HG03196 (cell line): Measurements from ENCODE around the gene INO80D.
"Not testable (repeated sequence)": the region's sequence is repeated elsewhere in the genome, so short reads cannot be mapped to it uniquely, and the experiment has no call there.

Experiments used
- ATAC-seq: cut with Tn5 transposase; IDR thresholded peaks from one replicate; pipeline ENCODE4 v1.9.1; 2021; ENCODE audit not compliant: unreplicated experiment

INO80D gene

GRCh38 chr2:206083602-206084438, 2.2 kb downstream of the INO80D start:
- ATAC-seq, result no peak

- ATAC-seq, result no peak
These were observed 3.6 kb downstream of the INO80D start for GRCh38 chr2:206082298-206082843.

- no peak for ATAC-seq
These were observed 5.0 kb downstream of the INO80D start for GRCh38 chr2:206080927-206081326.

GRCh38 chr2:206079699-206080465, 6.1 kb downstream of the INO80D start:
- no peak for ATAC-seq

DNA sequence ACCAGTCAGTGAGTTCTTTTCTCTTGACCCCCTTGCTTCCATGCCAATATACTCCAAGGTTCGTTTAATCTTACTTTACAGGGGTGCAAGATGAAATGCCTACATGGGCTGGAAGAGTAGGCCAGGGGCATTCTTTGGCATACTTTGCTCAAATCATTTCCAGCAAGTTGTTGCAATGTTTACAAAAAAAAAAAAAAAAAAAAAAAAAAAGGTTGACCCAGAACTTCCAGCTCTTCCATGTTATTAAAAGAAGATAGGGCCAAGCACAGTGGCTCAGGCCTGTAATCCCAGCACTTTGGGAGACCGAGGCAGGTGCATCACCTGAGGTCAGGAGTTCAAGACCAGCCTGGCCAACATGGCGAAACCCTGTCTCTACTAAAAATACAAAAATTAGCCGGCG, 8.1 kb downstream of the INO80D start:
- not testable (repeated sequence) for ATAC-seq

GRCh38 chr2:206075113-206075512, 10.9 kb downstream of the INO80D start:
- ATAC-seq, result no peak

GRCh38 chr2:206071807-206072206, 14.2 kb downstream of the INO80D start:
- ATAC-seq, result no peak

DNA sequence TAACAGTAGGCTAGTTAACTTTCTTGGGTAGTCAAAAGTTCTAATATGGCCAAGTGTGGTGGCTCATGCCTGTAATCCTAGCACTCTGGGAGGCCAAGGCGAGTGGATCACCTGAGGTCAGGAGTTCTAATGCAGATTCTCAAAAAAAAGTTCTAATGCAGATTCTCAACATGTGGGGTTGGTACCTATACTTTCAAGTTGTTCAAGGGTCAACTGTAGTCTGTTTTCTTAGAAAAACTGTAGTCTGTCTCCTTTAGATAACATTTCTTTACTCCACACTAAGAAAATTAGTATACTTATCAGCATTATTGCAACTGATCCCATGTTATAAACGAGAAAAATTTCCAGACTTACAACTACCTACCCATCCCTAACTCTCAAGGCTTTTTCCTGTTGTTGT, 16.6 kb downstream of the INO80D start:
- no peak for ATAC-seq

GRCh38 chr2:206068207-206068606, 17.8 kb downstream of the INO80D start:
- ATAC-seq, result no peak

- no peak for ATAC-seq
These were observed 21.9 kb downstream of the INO80D start for GRCh38 chr2:206064077-206064476.

- no peak for ATAC-seq
These were observed 22.3 kb downstream of the INO80D start for GRCh38 chr2:206063635-206064034.

DNA sequence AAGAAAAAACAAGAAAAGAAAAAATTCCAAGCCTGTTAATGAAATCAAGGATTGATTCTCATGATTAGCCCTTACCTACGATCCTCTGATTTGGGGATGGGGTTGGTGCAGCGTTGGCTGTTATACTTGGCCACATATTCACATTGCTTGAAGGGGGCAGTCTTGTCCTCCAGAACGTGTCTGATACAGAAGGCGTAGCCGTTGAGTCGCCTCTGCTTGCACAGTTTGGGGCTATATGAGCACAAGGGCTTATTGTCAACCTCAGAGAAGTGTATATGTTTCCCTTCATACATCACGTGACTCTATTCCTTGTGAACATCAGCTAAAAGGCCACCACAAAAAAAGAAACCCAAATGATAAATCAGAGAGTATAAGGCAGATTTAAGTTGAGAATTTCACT, 23.2 kb downstream of the INO80D start:
- ATAC-seq, result no peak

GRCh38 chr2:206056286-206056685, 29.7 kb downstream of the INO80D start:
- ATAC-seq, result no peak

DNA sequence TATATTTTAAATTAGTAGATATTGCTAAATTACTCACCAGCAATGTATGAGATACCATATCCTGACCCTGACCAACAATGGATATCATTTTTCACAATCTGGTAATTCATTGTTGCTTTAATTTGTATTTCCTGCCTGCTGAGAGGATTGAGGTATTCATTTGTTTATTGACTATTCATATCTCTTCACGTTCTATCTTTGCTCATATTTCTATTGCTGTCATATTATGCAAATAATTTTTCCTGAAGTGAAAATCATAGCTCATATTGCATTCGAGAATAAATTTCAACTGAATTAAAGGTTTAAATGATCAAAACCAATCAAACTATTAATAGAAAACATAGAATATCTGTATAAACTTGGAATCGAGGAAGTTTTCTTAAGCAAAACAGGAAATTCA, 31.0 kb downstream of the INO80D start:
- ATAC-seq, result no peak

- ATAC-seq, result no peak
These were observed 34.1 kb downstream of the INO80D start for GRCh38 chr2:206051912-206052311.

- ATAC-seq, result no peak
These were observed 36.6 kb downstream of the INO80D start for GRCh38 chr2:206049392-206049791.

- ATAC-seq, result no peak
These were observed 40.7 kb downstream of the INO80D start for GRCh38 chr2:206045251-206045650.

- no peak for ATAC-seq
These were observed 45.4 kb downstream of the INO80D start for GRCh38 chr2:206040525-206040924.

DNA sequence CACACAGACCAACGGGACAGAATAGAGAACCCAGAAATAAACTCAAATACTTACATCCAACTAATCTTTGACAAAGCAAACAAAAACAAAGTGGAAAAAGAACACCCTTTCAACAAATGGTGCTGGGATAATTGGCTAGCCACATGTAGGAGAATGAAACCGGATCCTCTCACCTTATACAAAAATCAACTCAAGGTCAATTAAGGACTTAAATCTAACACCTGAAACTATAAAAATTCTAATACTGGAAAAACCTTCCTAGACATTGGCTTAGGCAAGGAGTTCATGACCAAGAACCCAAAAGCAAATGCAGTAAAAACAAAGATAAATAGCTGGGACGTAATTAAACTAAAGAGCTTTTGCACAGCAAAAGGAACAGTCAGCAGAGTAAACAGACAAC, 50.6 kb downstream of the INO80D start:
- not testable (repeated sequence) for ATAC-seq

GRCh38 chr2:206033452-206033851, 52.5 kb downstream of the INO80D start:
- not testable (repeated sequence) for ATAC-seq

DNA sequence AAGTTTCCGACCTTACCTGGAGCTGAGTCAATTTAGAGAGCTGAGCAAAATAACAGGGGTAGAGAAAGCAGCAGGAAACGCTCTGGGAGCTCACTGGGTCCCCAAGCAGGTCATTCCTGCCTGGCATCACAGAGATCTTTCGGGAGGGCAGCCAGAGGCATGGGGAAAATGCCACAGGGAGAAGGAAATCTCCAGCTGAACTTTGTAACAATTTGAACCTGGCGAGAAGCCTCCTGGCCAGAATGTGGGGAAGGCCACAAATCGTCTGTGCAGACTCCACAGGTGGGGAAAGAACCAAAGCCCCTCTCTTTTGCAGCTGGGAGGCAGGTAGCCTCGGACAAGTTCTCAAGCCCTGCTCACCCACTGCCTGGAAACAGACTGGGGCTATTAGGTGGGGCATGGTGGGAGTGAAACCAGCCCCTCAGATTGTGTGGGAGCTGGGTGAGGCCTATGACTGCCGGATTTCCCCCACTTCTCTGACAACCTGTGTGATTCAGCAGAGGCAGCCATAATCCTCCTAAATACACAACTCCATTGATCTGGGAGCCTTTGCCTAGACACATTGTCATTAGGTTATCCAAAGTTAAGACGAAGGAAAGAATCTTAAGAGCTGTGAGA, 53.9 kb downstream of the INO80D start:
- no peak for ATAC-seq
